Endodermal cell (in vitro differentiated cells): ENCODE data around the gene ARSK. TPM values are rescaled to one million over a fixed set of nuclear protein-coding genes. Genes with fewer than 3 reads are reported as not detected.

Experiments
- DNase-seq: peaks from one replicate; pipeline ENCODE4 v3.0.0-alpha.2; 2017
- H3K27ac ChIP-seq: 2 replicates; pipeline ENCODE4 v1.5.1; 2013; ENCODE audit warnings: mild to moderate bottlenecking, low read depth, low read length, moderate library complexity
- H3K27me3 ChIP-seq: 2 replicates; pipeline ENCODE4 v1.6.1; 2013; ENCODE audit warnings: mild to moderate bottlenecking, low read length, moderate library complexity; ENCODE audit not compliant: insufficient read depth, control insufficient read depth, poor library complexity, severe bottlenecking
- H3K36me3 ChIP-seq: 2 replicates; pipeline ENCODE4 v1.7.0; 2013; ENCODE audit warnings: mild to moderate bottlenecking, low read length, moderate library complexity; ENCODE audit not compliant: control insufficient read depth, insufficient read depth
- H3K4me1 ChIP-seq: one replicate; pipeline ENCODE4 v1.7.0; 2013; ENCODE audit warnings: low read length; ENCODE audit not compliant: control insufficient read depth, insufficient read depth
- H3K4me3 ChIP-seq: 2 replicates; pipeline ENCODE4 v1.5.1; 2013; ENCODE audit warnings: mild to moderate bottlenecking, low read length, moderate library complexity
- H3K9ac ChIP-seq: 2 replicates; pipeline ENCODE4 v1.6.1; 2013; ENCODE audit warnings: mild to moderate bottlenecking, low read length, moderate library complexity; ENCODE audit not compliant: poor library complexity, severe bottlenecking; ENCODE audit errors: extremely low read depth
- H3K9me3 ChIP-seq: 2 replicates; pipeline ENCODE4 v1.6.1; 2013; ENCODE audit warnings: mild to moderate bottlenecking, low read length, moderate library complexity; ENCODE audit not compliant: control insufficient read depth
- H3K27ac Mint-ChIP-seq: 2 replicates; pipeline ENCODE4 v1.8.0; 2020; ENCODE audit warnings: mixed read lengths
- H3K27me3 Mint-ChIP-seq: 2 replicates; pipeline ENCODE4 v1.8.0; 2021; ENCODE audit warnings: mild to moderate bottlenecking, mixed read lengths; ENCODE audit not compliant: insufficient read depth
- H3K36me3 Mint-ChIP-seq: 2 replicates; pipeline ENCODE4 v1.8.0; 2020; ENCODE audit warnings: low read depth, mixed read lengths
- H3K4me1 Mint-ChIP-seq: 2 replicates; pipeline ENCODE4 v1.8.0; 2020; ENCODE audit warnings: mixed read lengths
- H3K4me3 Mint-ChIP-seq: 2 replicates; pipeline ENCODE4 v1.8.0; 2020; ENCODE audit warnings: mild to moderate bottlenecking, moderate library complexity, mixed read lengths
- H3K9me3 Mint-ChIP-seq: 2 replicates; pipeline ENCODE4 v1.8.0; 2020; ENCODE audit warnings: mild to moderate bottlenecking, mixed read lengths
- WGBS, 2 experiments: methylation state at CpG; one replicate each; pipeline versions ENCODE4 v1.1.5 to v1.1.7; 2013; ENCODE audit warnings: missing lambda C conversion rate in 2 of 2, mixed read lengths in 1 of 2; ENCODE audit not compliant: insufficient coverage in 1 of 2, insufficient read length in 1 of 2; 5-methylcytosine and 5-hydroxymethylcytosine counted together
- total RNA-seq, 2 donors: library from RNA; stranded (reverse); fragmentation: NEBNext Ultra II Directional in 1 of 2; extraction: Animal tissue kit (Norgen Biotek cat#: 25700) in 1 of 2; gene quantifications; 2 replicates in 1 of 2; 3 replicates in 1 of 2; pipeline ENCODE4 v1.2.1, GENCODE V29; 2021
- TF ChIP-seq, protein P1 (sequence below): fragments of 200-600 bp; sonication (generic); conservative IDR thresholded peaks from 2 replicates; pipeline ENCODE4 v1.5.0; 2021; ENCODE audit warnings: antibody characterized with exemption, mild to moderate bottlenecking

ARSK gene
- total RNA-seq, 2 donors from 2014 or later: 11.7 to 13.5 TPM

DNA sequence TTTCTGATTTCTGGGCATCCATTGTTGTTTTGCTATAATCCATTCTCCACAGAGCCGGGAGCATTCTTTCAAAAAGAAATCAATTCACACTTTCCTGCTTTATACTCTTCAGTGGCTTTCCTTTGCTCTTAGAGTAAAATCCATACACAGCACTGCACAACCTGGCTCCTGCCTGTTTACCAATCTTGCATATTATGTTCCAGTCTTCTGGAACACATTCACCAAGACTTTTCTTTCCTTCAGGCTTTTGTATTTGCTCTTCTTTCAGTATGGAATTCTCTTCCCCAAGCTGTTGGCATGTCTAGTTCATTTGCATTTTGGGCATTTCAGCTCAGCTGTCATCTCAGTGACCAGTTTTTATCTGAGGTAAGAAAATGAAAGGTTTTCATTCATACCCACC lies 97.9 kb downstream of the ARSK start:
- Mint-ChIP-seq H3K27me3 (no peaks in the 10 kb centered on the region), H3K36me3 (peaks cover 13% of the 10 kb centered on the region), H3K9me3 (no peaks in the 10 kb centered on the region), H3K4me1 (peaks cover 26% of the 10 kb centered on the region), H3K27ac (no peak overlapping the region), H3K4me3 (no peak overlapping the region)
- Histone ChIP-seq H3K4me1 (peaks cover 7% of the 10 kb centered on the region), H3K9me3 (no peaks in the 10 kb centered on the region), H3K9ac (no peak overlapping the region), H3K27me3 (no peaks in the 10 kb centered on the region), H3K27ac (no peak overlapping the region), H3K36me3 (no peaks in the 10 kb centered on the region), H3K4me3 (no peak overlapping the region)
- TF ChIP-seq, protein P1, sequence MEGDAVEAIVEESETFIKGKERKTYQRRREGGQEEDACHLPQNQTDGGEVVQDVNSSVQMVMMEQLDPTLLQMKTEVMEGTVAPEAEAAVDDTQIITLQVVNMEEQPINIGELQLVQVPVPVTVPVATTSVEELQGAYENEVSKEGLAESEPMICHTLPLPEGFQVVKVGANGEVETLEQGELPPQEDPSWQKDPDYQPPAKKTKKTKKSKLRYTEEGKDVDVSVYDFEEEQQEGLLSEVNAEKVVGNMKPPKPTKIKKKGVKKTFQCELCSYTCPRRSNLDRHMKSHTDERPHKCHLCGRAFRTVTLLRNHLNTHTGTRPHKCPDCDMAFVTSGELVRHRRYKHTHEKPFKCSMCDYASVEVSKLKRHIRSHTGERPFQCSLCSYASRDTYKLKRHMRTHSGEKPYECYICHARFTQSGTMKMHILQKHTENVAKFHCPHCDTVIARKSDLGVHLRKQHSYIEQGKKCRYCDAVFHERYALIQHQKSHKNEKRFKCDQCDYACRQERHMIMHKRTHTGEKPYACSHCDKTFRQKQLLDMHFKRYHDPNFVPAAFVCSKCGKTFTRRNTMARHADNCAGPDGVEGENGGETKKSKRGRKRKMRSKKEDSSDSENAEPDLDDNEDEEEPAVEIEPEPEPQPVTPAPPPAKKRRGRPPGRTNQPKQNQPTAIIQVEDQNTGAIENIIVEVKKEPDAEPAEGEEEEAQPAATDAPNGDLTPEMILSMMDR: no peak
- DNase-seq: no peak
- whole genome bisulfite sequencing, 2 experiments: 88 to 90% methylated on average over 1 of the region's 1 CpG

DNA sequence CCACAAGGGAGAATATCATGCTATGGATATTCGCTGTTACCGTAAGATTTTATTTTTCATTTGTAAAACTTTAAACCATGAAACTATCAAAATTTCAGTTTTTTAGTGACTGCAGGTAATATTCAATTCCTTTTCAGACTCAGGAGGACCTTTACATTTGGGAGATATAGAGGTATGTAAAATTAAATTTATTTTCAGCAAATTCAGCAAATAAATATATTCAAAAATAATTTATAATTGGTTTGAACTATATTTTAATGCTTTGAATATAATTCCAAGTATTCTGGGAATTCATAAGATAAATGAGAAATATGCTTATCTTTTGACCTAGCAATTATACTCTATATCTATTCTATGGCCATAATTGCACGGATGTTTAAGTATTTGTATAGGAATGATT lies 99.3 kb downstream of the ARSK start:
- Mint-ChIP-seq H3K36me3 (peaks cover 13% of the 10 kb centered on the region), H3K27me3 (no peaks in the 10 kb centered on the region), H3K4me3 (no peak overlapping the region), H3K9me3 (no peaks in the 10 kb centered on the region), H3K27ac (no peak overlapping the region), H3K4me1 (peaks cover 19% of the 10 kb centered on the region)
- no peak overlapping the region for H3K9ac ChIP-seq
- WGBS, 2 experiments: 93 to 100% methylated on average over 2 to 3 of the region's 3 CpGs
- peaks cover 7% of the 10 kb centered on the region for H3K4me1 ChIP-seq
- no peaks in the 10 kb centered on the region for H3K36me3 ChIP-seq
- DNase-seq: no peak
- H3K27ac ChIP-seq: no peak overlapping the region
- TF ChIP-seq, protein P1: no peak
- no peaks in the 10 kb centered on the region for H3K27me3 ChIP-seq
- no peak overlapping the region for H3K4me3 ChIP-seq
- H3K9me3 ChIP-seq: no peaks in the 10 kb centered on the region

Other genes starting within 250 kb of the ARSK start
- gene FAM81B, start 163.7 kb upstream of the ARSK start, total RNA-seq: not detected
- 10 to 100 TPM; 83.2 to 89.3 TPM for gene SKIC3, start 124 bp upstream of the ARSK start, total RNA-seq
- under 1 TPM; 0.13 to 0.22 TPM for gene GPR150, start 65.0 kb downstream of the ARSK start, total RNA-seq
- 10 to 100 TPM in 1 of 2 donors, 1 to 10 TPM in 1; 7.1 to 13.7 TPM for gene RFESD, start 91.7 kb downstream of the ARSK start, total RNA-seq
- gene SPATA9, start 127.9 kb downstream of the ARSK start, total RNA-seq: 1 to 10 TPM in 1 of 2 donors, under 1 TPM in 1; 0.70 to 2.0 TPM
- 100 to 1,000 TPM; 432 to 444 TPM for gene RHOBTB3, start 176.2 kb downstream of the ARSK start, total RNA-seq